Lower leg skin (tissue), 4 donors: ENCODE measurements around the gene ZNF205. TPM values are rescaled to one million over a fixed set of nuclear protein-coding genes. Genes with fewer than 3 reads are reported as not detected.

Source experiments
- DNase-seq, 2 donors: peaks; one replicate each; pipeline ENCODE4 v3.0.0-alpha.2; 2019; ENCODE audit warnings: low spot score in 2 of 2
- H3K4me3 ChIP-seq: fragments of 200-600 bp; sonication (generic); 2 replicates; pipeline ENCODE4 v1.5.1; 2017; ENCODE audit warnings: mild to moderate bottlenecking, low read depth; ENCODE audit not compliant: poor library complexity, severe bottlenecking
- POLR2A ChIP-seq, 2 donors: fragments of 450-650 bp; IDR thresholded peaks; one replicate each; pipeline ENCODE4 v1.6.1; 2016 to 2017; ENCODE audit warnings: antibody characterized with exemption in 2 of 2, mild to moderate bottlenecking in 1 of 2, moderate library complexity in 1 of 2
- WGBS, 2 donors: methylation state at CpG; one replicate each; pipeline ENCODE4 v1.1.5; 2018; 5-methylcytosine and 5-hydroxymethylcytosine counted together
- intact Hi-C: fragments of 100-400 bp; cut with DNase I; formaldehyde crosslinking; loops from one replicate; pipeline ENCODE4 v1.15.0; 2023; ENCODE audit warnings: low total_unique reads
- total RNA-seq, 4 donors: library from RNA; depleted of rRNA; stranded (reverse); fragments of >200 nt; gene quantifications; one replicate each; pipeline ENCODE4 v1.1.0, GENCODE V29; 2016
- TF ChIP-seq, protein P1 (sequence below), 3 donors: fragments of 450-650 bp; IDR thresholded peaks; one replicate each; pipeline ENCODE4 v1.5.1; 2016; ENCODE audit warnings: antibody characterized with exemption in 3 of 3, mild to moderate bottlenecking in 3 of 3, moderate library complexity in 2 of 3

ZNF205 gene
- total RNA-seq, 4 donors from 2014 or later = 15.1 to 25.3 (median 18.5) TPM

- intact Hi-C loops = no loop called here
- 91 to 95% methylated on average over 13 of the region's 13 CpGs for WGBS, 2 donors
- no peak for TF ChIP-seq POLR2A (IDR thresholded peaks at IDR 0.05)
- TF ChIP-seq, protein P1, sequence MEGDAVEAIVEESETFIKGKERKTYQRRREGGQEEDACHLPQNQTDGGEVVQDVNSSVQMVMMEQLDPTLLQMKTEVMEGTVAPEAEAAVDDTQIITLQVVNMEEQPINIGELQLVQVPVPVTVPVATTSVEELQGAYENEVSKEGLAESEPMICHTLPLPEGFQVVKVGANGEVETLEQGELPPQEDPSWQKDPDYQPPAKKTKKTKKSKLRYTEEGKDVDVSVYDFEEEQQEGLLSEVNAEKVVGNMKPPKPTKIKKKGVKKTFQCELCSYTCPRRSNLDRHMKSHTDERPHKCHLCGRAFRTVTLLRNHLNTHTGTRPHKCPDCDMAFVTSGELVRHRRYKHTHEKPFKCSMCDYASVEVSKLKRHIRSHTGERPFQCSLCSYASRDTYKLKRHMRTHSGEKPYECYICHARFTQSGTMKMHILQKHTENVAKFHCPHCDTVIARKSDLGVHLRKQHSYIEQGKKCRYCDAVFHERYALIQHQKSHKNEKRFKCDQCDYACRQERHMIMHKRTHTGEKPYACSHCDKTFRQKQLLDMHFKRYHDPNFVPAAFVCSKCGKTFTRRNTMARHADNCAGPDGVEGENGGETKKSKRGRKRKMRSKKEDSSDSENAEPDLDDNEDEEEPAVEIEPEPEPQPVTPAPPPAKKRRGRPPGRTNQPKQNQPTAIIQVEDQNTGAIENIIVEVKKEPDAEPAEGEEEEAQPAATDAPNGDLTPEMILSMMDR (IDR thresholded peaks at IDR 0.05) = no peak
- H3K4me3 ChIP-seq = no peak overlapping the region
- DNase-seq = no peak
Measured at GRCh38 chr16:3148256-3149192, 36.1 kb downstream of the ZNF205 start.

- DNase-seq = no peak
- 83 to 91% methylated on average over 6 of the region's 6 CpGs for WGBS, 2 donors
- intact Hi-C loops = no loop called here
- no peak overlapping the region for H3K4me3 ChIP-seq
- TF ChIP-seq POLR2A (IDR thresholded peaks at IDR 0.05) = no peak
- TF ChIP-seq, protein P1 (IDR thresholded peaks at IDR 0.05) = no peak
Measured at GRCh38 chr16:3149193-3149530, 36.8 kb downstream of the ZNF205 start.

DNA sequence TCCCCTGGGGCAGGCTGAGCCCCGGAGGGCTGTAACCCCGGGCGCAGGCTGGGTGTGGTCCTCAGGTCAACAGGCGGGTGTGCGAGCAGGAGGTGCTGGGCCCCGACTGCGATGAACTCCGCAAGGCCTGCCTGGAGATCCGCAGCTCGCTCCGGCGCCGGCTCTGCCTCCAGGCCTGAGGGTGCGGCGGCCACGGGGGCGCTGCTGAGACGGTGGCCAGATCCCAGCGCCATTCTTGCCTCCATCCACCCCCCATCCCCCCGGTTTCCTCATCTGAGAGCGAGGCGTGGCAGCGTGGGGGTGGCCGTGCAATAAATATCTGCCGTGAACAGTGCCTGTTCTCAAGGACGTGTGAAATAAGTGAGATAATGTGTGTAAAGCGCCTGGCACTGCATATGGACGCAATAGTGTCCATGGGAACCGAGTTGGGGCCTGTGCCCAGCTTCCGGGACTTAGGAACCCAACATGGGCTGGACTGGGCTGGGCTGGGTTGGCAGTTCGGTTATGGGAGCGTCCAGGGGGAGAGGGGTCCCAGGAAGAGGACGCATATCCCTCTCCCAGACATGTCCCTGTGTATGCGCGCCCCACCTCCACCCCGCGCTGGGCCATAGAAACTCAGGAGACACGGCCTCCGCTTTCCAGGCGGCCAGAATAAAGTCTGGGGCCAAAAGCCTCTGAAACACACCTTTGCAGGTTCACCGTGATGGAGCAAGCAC lies 37.4 kb downstream of the ZNF205 start:
- 2 to 3% methylated on average over 30 to 32 of the region's 41 CpGs for WGBS, 2 donors
- intact Hi-C loops = no loop called here
- TF ChIP-seq, protein P1 (IDR thresholded peaks at IDR 0.05) = no peak
- no peak for TF ChIP-seq POLR2A (IDR thresholded peaks at IDR 0.05)
- H3K4me3 ChIP-seq = peak overlapping the region; percentile 43
- DNase-seq = peak; percentile 42 to 94

DNA sequence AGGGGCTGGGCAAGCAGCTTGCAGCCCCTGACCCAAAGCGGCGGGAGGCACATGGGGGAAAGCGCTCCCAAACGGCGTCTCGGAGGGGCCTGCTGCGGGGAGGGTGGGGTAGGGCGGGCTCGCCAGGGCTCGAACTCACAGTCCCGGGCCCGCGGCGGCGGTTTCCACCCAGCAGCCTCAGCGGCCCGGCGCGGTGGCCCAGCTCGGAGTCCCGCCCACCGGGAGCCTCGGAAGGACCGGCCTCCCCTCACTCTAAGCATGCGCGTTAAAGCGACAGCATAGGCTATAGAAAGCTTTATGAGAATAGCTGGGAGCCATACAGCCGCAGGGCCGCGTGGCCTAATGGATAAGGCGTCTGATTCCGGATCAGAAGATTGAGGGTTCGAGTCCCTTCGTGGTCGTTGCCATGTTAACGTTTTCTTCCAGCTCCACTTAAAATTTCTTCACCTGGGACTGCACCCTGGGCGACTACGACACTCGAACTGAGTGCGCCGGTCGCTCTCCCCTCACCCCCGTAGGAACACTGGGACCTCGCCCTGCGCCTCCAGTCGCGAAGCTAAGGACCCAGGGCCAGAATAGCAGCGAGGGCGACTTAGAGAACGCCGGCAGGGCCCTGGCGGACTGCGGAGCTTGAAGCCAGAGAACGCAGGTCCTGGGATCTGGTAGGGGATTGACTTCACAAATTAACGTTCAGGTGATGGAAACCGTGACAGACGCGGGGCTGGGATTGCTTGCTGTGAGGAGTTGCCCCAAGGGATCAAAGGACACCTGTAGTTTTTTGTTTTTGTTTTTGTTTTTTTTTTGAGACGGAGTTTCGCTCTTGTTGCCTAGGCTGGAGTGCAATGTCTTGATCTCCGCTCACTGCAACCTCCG lies 38.2 kb downstream of the ZNF205 start:
- intact Hi-C loops = no loop called here
- H3K4me3 ChIP-seq = peak overlapping the region; percentile 43
- TF ChIP-seq, protein P1 (IDR thresholded peaks at IDR 0.05) = no peak
- no peak for TF ChIP-seq POLR2A (IDR thresholded peaks at IDR 0.05)
- WGBS, 2 donors = 1 to 2% methylated on average over 55 to 58 of the region's 62 CpGs
- peak; percentile 96 to 99 for DNase-seq

DNA sequence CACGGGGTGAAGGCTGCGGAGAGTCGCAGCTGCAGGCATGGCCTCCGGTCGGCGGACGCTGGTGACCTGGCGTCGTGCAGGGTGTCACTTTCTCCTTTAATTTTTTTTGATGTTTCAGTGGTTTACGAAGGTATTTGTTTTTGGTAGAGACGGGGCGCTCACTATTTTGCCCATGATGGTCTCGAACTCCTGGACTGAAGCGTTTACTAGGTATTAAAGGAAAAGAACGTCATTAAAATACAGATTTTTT lies 39.6 kb downstream of the ZNF205 start:
- 3% methylated on average over 15 of the region's 15 CpGs for WGBS, 2 donors
- no peak overlapping the region for H3K4me3 ChIP-seq
- intact Hi-C loops = no loop called here
- TF ChIP-seq POLR2A (IDR thresholded peaks at IDR 0.05) = no peak
- TF ChIP-seq, protein P1 (IDR thresholded peaks at IDR 0.05) = no peak
- no peak for DNase-seq
